HG03045 (cell line): ENCODE results near the gene ACOXL.
"Not testable (repeated sequence)": the region's sequence is repeated elsewhere in the genome, so short reads cannot be mapped to it uniquely, and the experiment has no call there.

Experiments
- ATAC-seq: cut with Tn5 transposase; IDR thresholded peaks from one replicate; pipeline ENCODE4 v1.9.1; 2021; ENCODE audit warnings: mild to moderate bottlenecking, moderate library complexity; ENCODE audit not compliant: unreplicated experiment

Gene ACOXL

GRCh38 chr2:110852541-110853263 lies 120.3 kb downstream of the ACOXL start:
- no peak for ATAC-seq

GRCh38 chr2:110853516-110853915 lies 121.1 kb downstream of the ACOXL start:
- no peak for ATAC-seq

DNA sequence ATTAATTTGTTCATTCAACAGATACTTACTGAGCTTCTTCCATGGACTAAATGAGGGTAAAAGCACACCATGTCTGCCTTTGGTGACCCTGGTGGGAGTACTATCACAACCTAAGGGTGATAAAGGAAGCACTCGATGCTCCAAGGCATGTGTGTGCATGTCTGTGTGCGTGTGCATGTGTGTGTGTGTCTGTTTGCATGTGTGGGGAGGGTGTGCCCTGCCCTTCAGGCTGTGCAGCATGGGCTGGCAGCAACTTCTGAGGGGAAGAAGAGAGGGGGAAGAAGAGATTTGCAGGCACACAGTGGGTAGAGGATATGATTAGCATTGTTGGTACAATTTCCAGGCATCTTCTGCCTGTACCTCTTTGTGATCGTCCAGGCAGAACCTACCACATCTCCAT lies 121.6 kb downstream of the ACOXL start:
- no peak for ATAC-seq

DNA sequence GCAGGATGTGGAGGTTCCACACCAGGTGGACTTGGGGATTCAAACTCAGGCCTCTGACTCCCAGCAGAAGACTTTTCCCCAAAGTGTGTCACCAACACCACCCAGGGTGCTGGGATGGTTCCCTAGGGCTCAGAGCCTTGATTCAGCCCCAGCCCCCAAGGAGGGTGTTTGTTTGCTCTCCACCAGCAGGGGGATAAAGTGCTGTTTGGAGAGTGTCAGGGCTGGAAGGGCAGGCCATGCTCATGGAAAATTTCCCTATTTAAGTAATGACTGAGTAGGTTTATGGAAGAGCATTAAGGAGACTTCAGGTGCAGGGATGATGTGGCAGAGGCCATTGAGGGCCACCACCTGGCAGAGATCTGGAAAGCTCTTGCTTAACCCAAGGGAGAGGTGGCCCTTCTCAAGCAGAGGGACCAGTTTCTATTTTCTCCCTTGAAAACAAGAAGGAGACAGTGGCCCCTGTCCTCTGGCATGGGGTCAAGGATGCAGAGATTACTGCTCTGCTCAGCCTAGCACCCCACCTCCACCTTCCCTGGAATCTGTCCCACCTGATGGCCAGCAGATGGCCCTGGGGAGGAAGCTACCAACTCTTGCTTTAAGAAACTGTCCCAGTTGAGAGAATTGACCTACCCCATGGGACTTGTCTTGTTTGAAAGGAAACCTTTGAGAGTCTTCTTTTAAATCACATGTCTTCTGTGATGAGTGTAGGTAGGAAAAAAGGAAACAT lies 122.1 kb downstream of the ACOXL start:
- no peak for ATAC-seq

- not testable (repeated sequence) for ATAC-seq
These were observed 123.5 kb downstream of the ACOXL start for GRCh38 chr2:110855841-110856240.

DNA sequence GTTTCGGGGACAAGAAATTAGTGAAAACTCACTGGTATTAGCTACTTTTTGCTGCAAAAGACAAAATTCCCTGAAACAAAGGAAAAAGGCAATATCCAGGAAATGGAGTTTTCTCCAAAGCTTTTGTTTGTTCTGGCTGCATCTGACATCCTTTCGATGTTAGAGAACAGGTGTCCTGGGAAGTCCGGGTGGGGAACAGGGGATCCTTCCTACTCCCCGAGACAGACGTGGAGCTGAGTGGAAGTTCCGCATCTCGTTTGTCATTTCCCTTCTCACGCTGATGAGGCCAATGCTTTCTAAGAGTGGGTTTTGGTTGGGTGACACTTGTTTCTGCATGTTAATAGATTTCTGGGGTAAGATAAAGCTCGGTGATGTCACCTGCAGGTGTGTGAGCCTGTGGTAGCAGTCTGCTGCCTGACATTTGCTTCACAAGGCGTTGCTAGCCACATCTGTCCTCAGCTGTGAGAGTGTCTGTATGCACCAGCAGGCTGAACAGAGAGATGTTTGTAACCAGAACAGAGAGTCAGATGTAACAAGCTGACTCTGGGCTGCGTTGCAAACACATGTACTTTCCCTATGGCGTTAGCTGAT lies 125.9 kb downstream of the ACOXL start:
- peak; percentile 90 for ATAC-seq

DNA sequence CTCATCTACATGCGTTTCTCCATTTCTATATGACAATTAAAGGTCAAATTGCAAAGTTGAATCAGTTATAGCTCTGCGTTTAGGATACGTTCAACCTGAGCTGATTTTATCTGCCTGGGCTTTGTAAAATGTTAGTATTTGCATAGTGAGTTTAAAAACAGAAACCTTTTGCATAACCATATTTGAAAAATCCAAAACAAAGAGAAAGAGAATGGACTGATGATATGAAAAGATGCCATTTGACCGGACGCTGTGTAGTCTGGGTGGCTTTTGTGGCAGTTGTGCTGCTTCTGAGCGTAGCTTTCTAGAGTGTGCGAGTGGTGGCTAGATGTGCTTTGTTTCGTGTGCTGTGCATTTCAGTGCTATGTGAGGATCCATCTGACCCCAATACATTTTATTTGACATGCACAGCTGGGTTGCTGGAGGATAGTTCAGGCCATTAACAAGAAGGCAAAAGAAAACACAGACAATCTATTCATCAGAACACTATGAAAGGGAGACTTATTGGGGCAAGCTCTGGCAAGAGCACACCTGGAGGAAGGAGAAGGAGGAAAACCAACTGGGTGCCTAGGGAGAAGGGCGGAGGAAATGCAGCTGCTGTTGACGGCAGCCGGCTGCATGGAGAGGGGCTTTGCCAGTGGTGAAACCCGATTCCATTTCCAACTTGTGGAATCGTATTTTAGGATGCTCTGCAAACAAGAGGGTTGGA lies 126.8 kb downstream of the ACOXL start:
- no peak for ATAC-seq

DNA sequence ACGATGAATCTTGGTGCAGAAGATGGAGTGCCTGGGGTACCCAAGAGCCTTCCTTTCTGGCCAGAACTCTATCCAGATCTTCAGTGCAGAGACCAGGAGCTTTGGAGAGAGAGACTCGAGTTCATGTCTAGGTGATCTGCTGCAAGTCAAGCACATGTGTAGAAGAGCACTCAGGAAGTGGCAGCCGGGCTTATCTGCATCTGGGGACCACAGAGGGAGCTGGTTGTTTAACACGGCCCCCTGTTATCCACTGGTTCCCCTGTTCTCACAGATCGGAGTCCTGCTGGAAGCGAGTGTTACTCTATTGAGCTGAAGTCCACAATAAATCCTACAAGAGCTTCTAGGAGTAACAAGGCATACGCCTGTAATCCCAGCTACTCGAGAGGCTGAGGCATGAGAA lies 128.3 kb downstream of the ACOXL start:
- no peak for ATAC-seq

DNA sequence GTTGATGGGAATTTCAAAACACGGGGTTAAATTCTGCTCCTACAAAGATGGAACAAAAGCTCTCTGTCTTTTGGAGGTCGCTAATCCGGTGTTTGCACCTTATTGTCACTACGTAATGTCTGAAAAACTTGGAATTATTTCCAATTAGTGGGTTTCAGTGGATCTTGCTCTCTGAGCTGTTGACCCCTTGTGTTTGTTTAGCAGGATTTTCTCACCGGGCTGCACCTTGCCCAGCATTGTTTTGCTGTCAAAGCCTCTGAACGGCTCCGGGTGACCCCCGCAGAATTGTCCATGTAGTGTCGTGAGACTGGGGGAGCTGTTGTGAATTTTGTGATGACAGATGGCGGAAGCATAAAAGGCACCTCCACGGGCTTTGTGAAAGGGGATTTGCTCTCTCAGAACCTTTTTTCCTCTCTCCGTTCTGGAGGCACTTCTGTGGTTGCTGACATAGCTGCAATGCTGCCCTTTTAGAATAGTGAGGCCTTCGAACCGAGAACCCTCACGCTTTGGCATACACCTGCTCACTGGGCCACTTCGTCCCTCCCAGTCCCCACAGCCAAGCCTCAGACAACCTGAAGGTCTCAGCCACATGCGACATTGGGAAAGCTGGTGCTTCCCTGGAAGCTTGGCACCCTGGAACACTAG lies 129.4 kb downstream of the ACOXL start:
- ATAC-seq: no peak

DNA sequence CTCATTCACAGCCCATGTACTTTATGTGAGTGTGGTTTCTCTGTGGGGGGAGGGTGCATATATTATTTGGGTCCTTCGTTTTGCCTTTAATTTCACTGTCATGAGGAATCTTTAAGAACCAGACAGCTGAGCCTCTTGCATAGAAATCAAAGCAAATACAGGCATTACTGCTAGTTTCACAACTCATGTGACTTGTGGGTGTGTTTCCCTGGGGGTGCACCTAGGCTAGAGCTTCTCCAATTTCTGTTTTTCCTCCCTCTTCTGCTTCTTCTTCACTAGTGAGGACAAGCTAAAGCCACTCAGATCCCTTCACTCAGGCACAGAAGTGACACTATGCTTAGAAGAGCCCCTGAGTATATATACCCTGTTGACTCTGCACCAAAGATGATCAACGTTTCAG lies 131.4 kb downstream of the ACOXL start:
- ATAC-seq: no peak

- no peak for ATAC-seq
These were observed 131.8 kb downstream of the ACOXL start for GRCh38 chr2:110864176-110864575.

GRCh38 chr2:110864731-110865130 lies 132.4 kb downstream of the ACOXL start:
- ATAC-seq: no peak

DNA sequence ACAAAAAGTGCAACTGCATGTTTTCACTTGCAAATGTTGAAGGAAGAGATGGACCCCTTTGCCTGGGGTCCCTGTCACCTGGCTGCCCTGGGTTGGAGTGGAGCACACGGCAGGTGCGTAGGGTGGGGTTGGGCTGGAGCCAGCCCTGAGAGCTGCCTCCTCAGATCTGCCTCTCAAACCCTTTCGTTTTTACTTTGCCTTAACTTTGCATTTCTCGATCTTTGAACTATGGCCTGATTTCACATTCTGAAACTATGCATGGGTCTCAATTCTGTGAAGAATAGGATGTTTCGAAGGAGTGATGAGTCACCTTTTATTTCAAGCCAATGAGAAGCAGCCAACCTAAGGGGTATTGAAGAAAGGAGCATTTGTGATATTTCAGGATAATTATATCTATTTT lies 132.8 kb downstream of the ACOXL start:
- peak; percentile 88 for ATAC-seq

DNA sequence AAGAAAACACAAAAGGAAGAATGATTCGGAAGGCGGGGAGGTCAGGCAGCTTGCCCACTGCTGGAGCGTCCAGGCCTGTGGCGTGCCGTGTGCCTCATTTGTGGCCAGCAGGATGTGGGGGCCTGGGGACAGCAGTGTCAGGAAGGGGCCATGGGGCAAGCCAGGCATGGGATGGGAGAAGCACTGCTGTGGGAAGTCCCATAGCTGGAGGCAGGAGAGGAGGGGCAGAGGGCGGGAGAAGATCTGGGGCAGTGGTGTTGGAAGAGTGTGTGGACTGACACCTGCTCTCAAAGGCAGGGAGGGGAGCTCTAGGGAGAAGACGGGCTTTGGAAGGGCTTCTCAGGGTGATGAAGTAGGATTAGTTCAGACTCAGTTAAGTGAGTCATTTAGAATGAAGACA lies 133.7 kb downstream of the ACOXL start:
- no peak for ATAC-seq

- ATAC-seq: no peak
These were observed 134.1 kb downstream of the ACOXL start for GRCh38 chr2:110866466-110866865.

GRCh38 chr2:110867078-110867477 lies 134.7 kb downstream of the ACOXL start:
- ATAC-seq: no peak

- no peak for ATAC-seq
These were observed 136.6 kb downstream of the ACOXL start for GRCh38 chr2:110868971-110869370.

- no peak for ATAC-seq
These were observed 137.4 kb downstream of the ACOXL start for GRCh38 chr2:110869472-110870446.

DNA sequence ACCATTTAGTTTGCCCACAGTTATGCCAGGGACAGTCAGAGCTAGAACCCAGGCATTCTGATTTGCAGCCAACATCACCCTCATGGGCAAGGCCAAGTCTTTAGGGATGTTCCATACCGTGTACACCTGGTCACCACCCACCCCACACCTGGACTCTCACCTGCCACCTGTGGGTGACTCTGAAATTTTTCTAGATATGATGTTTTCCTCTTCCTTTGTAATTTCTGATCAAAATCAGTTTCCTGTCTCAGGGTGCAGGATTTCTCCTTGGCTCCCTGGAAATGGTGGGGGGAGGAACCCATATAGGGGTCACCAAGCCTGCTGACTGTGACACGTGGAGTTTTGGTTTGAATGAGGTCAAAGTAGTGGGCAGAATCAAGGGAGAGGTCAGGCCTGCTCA lies 138.2 kb downstream of the ACOXL start:
- ATAC-seq: no peak

GRCh38 chr2:110871637-110872036 lies 139.3 kb downstream of the ACOXL start:
- peak; percentile 31 for ATAC-seq
